GM12878 (cell line): ENCODE measurements around the gene RETREG2. TPM values are rescaled to one million over a fixed set of nuclear protein-coding genes. Genes with fewer than 3 reads are reported as not detected.

Experiments used
- ATAC-seq: fragments of 200-7000 bp; cut with Tn5 transposase; 3 replicates; pipeline ENCODE4 v1.9.1; 2020; ENCODE audit warnings: mild to moderate bottlenecking, moderate library complexity
- BruUV-seq: library from RNA; stranded (reverse); fragments of 400-500 nt; replicated peaks from 2 replicates; lab custom pipeline; 2021; lab: Mats Ljungman, UMichigan
- CTCF ChIA-PET: fragments of 300-600 bp; sonication (Branson Sonifier 250); formaldehyde crosslinking; extraction: SDS; loops from one replicate; lab custom pipeline; 2021; ENCODE audit warnings: inconsistent platforms; lab: Yijun Ruan, JAX
- POLR2A ChIA-PET: fragments of 350-600 bp; formaldehyde crosslinking; extraction: SDS; loops from one replicate; lab custom pipeline; 2021; ENCODE audit warnings: inconsistent platforms; lab: Charles Lee
- RAD21 ChIA-PET: fragments of 300-600 bp; sonication (Branson Sonifier 250); formaldehyde crosslinking; loops from one replicate; lab custom pipeline; 2023; ENCODE audit warnings: antibody characterized with exemption; ENCODE audit not compliant: unreplicated experiment; lab: Charles Lee
- SMC1A ChIA-PET: fragments of 300-600 bp; sonication (Branson Sonifier 250); formaldehyde crosslinking; loops from one replicate; lab custom pipeline; 2023; ENCODE audit not compliant: unreplicated experiment, uncharacterized antibody; lab: Charles Lee
- DNase-seq: peaks from one replicate; pipeline ENCODE4 v3.0.0-alpha.2; 2011; ENCODE audit warnings: low read depth, low spot score
- FAIRE-seq: peaks from 3 replicates; lab custom pipeline; 2011; peaks lifted over from hg19 to GRCh38; lab: Jason Lieb, UNC
- H2AFZ ChIP-seq: 2 replicates; pipeline ENCODE4 v1.6.0; 2011; ENCODE audit warnings: low read depth, low read length, control low read depth; ENCODE audit not compliant: control insufficient read depth
- H3K27ac ChIP-seq: 2 replicates; pipeline ENCODE4 v1.5.1; 2011; ENCODE audit warnings: control low read depth; ENCODE audit not compliant: control insufficient read depth, insufficient read depth
- H3K27me3 ChIP-seq, 2 experiments: replicated peaks in 1 of 2; 2 replicates each; pipeline versions ENCODE4 v1.6.0 to v1.6.1; 2011; ENCODE audit warnings: low read length in 1 of 2; ENCODE audit not compliant: control insufficient read depth in 2 of 2, insufficient read depth in 2 of 2
- H3K36me3 ChIP-seq, 2 experiments: 2 replicates each; pipeline ENCODE4 v1.5.1; 2011; ENCODE audit warnings: low read length in 1 of 2; ENCODE audit not compliant: control insufficient read depth in 2 of 2, insufficient read depth in 2 of 2
- H3K4me1 ChIP-seq: 2 replicates; pipeline ENCODE4 v1.6.1; 2011; ENCODE audit warnings: mild to moderate bottlenecking, low read length, moderate library complexity, mixed read lengths; ENCODE audit not compliant: control insufficient read depth, insufficient read depth
- H3K4me2 ChIP-seq: 2 replicates; pipeline ENCODE4 v1.6.0; 2011; ENCODE audit warnings: control low read depth; ENCODE audit not compliant: control insufficient read depth, insufficient read depth
- H3K4me3 ChIP-seq: fragments of 200-600 bp; sonication (generic); 2 replicates; pipeline ENCODE4 v1.5.1; 2016
- H3K79me2 ChIP-seq: 2 replicates; pipeline ENCODE4 v1.6.0; 2011; ENCODE audit warnings: low read length; ENCODE audit not compliant: control insufficient read depth, insufficient read depth
- H3K9ac ChIP-seq: 2 replicates; pipeline ENCODE4 v1.8.0; 2011; ENCODE audit warnings: low read length, control low read depth, mixed read lengths; ENCODE audit not compliant: control insufficient read depth, insufficient read depth
- H3K9me3 ChIP-seq: replicated peaks from 3 replicates; pipeline ENCODE4 v1.5.1; 2011; ENCODE audit warnings: mild to moderate bottlenecking, low read length; ENCODE audit not compliant: control insufficient read depth, insufficient read depth
- H4K20me1 ChIP-seq: 2 replicates; pipeline ENCODE4 v1.6.0; 2011; ENCODE audit not compliant: control insufficient read depth, insufficient read depth
- NBN ChIP-seq: fragments of 450-650 bp; IDR thresholded peaks from 2 replicates; pipeline ENCODE4 v1.6.1; 2016
- SMAD5 ChIP-seq: IDR thresholded peaks from 2 replicates; pipeline ENCODE4 v1.6.1; 2016; ENCODE audit warnings: antibody characterized with exemption, low read depth
- WGBS: methylation state at CpG from one replicate; pipeline ENCODE4 v1.1.6; 2016; ENCODE audit warnings: low lambda C conversion rate; ENCODE audit not compliant: insufficient replicate concordance, insufficient coverage; ENCODE audit errors: missing lambda C conversion rate; 5-methylcytosine and 5-hydroxymethylcytosine counted together
- in situ Hi-C: fragments of 300-500 bp; cut with MboI; formaldehyde crosslinking; loops from 9 replicates; pipeline ENCODE4 v1.14.3; 2018; ENCODE audit warnings: mixed read lengths
- intact Hi-C: fragments of 100-400 bp; cut with micrococcal nuclease; formaldehyde crosslinking; loops from one replicate; pipeline ENCODE4 v1.14.2; 2022; ENCODE audit not compliant: unreplicated experiment
- polyA plus RNA-seq, 11 experiments: library from polyadenylated mRNA; depleted of rRNA in 4 of 11; unstranded in 6 of 11; stranded (reverse) in 5 of 11; fragments of >200 nt; fragmentation: Nextera tagmentation in 4 of 11; fragmentation: Illumina TruSeq in 1 of 11; extraction: Ambion mirVana in 4 of 11; extraction: Trizol in 1 of 11; gene quantifications; 1 replicate in 1 of 11; 2 replicates in 10 of 11; pipeline versions ENCODE4 v1.2.1 to v1.2.3, GENCODE V29; 2011 to 2016; ENCODE audit warnings: inconsistent platforms in 2 of 11, missing spikeins in 2 of 11, low read depth in 1 of 11
- total RNA-seq, 4 experiments: library from RNA; depleted of rRNA in 3 of 4; stranded (reverse); fragments of >200 nt in 3 of 4; fragmentation: Illumina TruSeq in 1 of 4; extraction: Trizol in 1 of 4; gene quantifications; 2 replicates each; pipeline versions ENCODE4 v1.2.1 to v1.2.3, GENCODE V29; 2013 to 2021
- TF ChIP-seq, protein P1 (sequence below): fragments of 450-650 bp; IDR thresholded peaks from 2 replicates; pipeline ENCODE4 v1.6.1; 2017; ENCODE audit warnings: mild to moderate bottlenecking

The RETREG2 gene
- total and polyA plus RNA-seq, 10 of the 15 experiments (the other 5 are each of a cell fraction or from before 2014, with no cell fraction given): 10.1 to 72.0 (median 28.3) TPM

DNA sequence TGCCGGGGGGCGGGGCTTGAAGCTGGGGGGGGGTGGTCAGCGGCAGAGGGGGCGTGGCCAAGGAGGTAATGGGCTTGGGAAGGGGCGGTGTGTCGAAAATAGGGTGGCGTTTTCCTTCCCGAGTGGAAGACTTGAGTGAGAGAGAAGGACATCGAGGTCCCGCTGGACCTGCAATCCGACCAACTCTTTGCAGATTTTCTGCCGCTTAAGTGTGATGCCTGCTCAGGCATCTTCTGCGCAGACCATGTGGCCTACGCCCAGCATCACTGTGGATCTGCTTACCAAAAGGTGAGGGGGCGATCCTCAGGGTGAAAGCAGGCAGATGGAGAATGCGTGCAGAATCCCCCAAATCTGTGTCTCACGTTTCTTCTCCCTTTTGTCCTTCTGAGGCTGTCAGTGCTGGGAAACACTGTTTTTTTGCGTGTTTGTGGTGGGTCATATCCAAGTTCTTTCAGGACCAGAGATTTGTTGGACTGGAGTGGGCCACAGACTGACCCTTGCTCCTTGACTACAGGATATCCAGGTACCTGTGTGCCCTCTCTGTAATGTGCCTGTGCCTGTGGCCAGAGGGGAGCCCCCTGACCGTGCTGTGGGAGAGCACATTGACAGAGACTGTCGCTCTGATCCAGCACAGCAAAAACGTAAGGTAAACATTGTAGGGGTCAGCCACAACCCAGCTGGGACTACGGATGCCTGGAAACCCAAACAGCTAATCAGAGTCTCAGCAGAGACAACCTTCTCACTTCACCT is 29.2 kb downstream of the RETREG2 start:
- ChIA-PET CTCF (interaction anchor here (1.5 to 2.2 kb wide), 8 partner anchors 9 to 88 kb away, joined by 4 to 19 read pairs (median 8); partner anchors contain the start of genes CNPPD1, NHEJ1 and SLC23A3), RAD21 (interaction anchor here (1.5 to 2.9 kb wide), 7 partner anchors 31 to 87 kb away, joined by 4 to 21 read pairs (median 12); partner anchors contain the start of genes CNPPD1, GLB1L, SLC23A3 and STK16), SMC1A (interaction anchor here (0.7 to 3.1 kb wide), 7 partner anchors 9 to 88 kb away, joined by 3 to 14 read pairs (median 4); partner anchors contain the start of genes CNPPD1, GLB1L and STK16), POLR2A (interaction anchor here (0.5 to 4.0 kb wide), 17 partner anchors 10 to 685 kb away, joined by 3 to 47 read pairs (median 6); partner anchors contain the start of genes ABCB6, ANKZF1, ATG9A and CNPPD1)
- ATAC-seq: peak; percentile 4
- H3K9ac ChIP-seq: peak overlapping the region; percentile 28; the same call in 1 of the 2 replicates
- DNase-seq: no peak
- 17% methylated on average over 22 of the region's 22 CpGs for WGBS
- no peaks in the 10 kb centered on the region for H3K9me3 ChIP-seq
- peaks cover 8% of the 10 kb centered on the region for H3K4me1 ChIP-seq
- no peak for FAIRE-seq
- no peaks in the 10 kb centered on the region; the same call in 1 of the 2 replicates for H3K79me2 ChIP-seq
- H3K27ac ChIP-seq: peak overlapping the region; percentile 72
- in situ Hi-C loops: loop anchor here (5.0 kb wide), 1 partner anchor 35 kb away; the partner anchor contains the start of gene SLC23A3
- peak overlapping the region; percentile 50 for H3K4me3 ChIP-seq
- TSS peak; percentile 85 for BruUV-seq
- TF ChIP-seq SMAD5: no peak
- TF ChIP-seq NBN: 0 out of 2 replicates have a peak, but pooled peaks have one; percentile 1
- TF ChIP-seq, protein P1, sequence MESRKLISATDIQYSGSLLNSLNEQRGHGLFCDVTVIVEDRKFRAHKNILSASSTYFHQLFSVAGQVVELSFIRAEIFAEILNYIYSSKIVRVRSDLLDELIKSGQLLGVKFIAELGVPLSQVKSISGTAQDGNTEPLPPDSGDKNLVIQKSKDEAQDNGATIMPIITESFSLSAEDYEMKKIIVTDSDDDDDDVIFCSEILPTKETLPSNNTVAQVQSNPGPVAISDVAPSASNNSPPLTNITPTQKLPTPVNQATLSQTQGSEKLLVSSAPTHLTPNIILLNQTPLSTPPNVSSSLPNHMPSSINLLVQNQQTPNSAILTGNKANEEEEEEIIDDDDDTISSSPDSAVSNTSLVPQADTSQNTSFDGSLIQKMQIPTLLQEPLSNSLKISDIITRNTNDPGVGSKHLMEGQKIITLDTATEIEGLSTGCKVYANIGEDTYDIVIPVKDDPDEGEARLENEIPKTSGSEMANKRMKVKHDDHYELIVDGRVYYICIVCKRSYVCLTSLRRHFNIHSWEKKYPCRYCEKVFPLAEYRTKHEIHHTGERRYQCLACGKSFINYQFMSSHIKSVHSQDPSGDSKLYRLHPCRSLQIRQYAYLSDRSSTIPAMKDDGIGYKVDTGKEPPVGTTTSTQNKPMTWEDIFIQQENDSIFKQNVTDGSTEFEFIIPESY: no peak
- H4K20me1 ChIP-seq: no peaks in the 10 kb centered on the region
- intact Hi-C loops: loop anchor here (2.0 to 5.0 kb wide), 2 partner anchors 31 to 70 kb away; partner anchors contain the start of genes CNPPD1 and DNAJB2
- peak overlapping the region; percentile 92 for H3K4me2 ChIP-seq
- peaks cover 0 to 4% of the 10 kb centered on the region in 2 experiments; a peak in 1 of 4 replicates for H3K36me3 ChIP-seq
- peak overlapping the region; percentile 51; the same call in 1 of the 2 replicates for H2AFZ ChIP-seq
- no peaks in the 10 kb centered on the region for H3K27me3 ChIP-seq
